ENCODE data around the gene FARS2.

The FARS2 gene

GRCh38 chr6:5388326-5388725 lies 127.0 kb downstream of the FARS2 start:
- no peaks in the 10 kb centered on the region for H3K27me3 ChIP-seq (ENCODE audit: insufficient read depth, low read length)
- no peak overlapping the region for H2AFZ ChIP-seq (ENCODE audit: low read depth, low read length)
- H3K9me3 ChIP-seq (ENCODE audit: low read length) = no peaks in the 10 kb centered on the region

GRCh38 chr6:5389086-5389745 lies 127.9 kb downstream of the FARS2 start:
- Histone ChIP-seq H3K4me1 (ENCODE audit: insufficient read depth, low read length) (peaks cover 14% of the 10 kb centered on the region), H3K27me3 (ENCODE audit: insufficient read depth, low read length) (no peaks in the 10 kb centered on the region), H3K4me3 (ENCODE audit: low read length) (no peak overlapping the region), H3K9me3 (ENCODE audit: low read length) (no peaks in the 10 kb centered on the region), H3K36me3 (ENCODE audit: insufficient read depth, low read length) (no peaks in the 10 kb centered on the region), H2AFZ (ENCODE audit: low read depth, low read length) (no peak overlapping the region)

More at GRCh38 chr6:5388326-5388725, 127.0 kb downstream of the FARS2 start:
- no peaks in the 10 kb centered on the region for H3K36me3 ChIP-seq (ENCODE audit: insufficient read depth, low read length)
- no peak overlapping the region for H3K4me3 ChIP-seq (ENCODE audit: low read length)
- H3K4me1 ChIP-seq (ENCODE audit: insufficient read depth, low read length) = peaks cover 16% of the 10 kb centered on the region

- Histone ChIP-seq H3K36me3 (ENCODE audit: insufficient read depth, low read length) (no peaks in the 10 kb centered on the region), H3K4me1 (ENCODE audit: insufficient read depth, low read length) (peaks cover 4% of the 10 kb centered on the region), H3K27me3 (ENCODE audit: insufficient read depth, low read length) (no peaks in the 10 kb centered on the region), H3K4me3 (ENCODE audit: low read length) (no peak overlapping the region), H2AFZ (ENCODE audit: low read depth, low read length) (no peak overlapping the region), H3K9me3 (ENCODE audit: low read length) (no peaks in the 10 kb centered on the region)
These were observed 128.9 kb downstream of the FARS2 start for GRCh38 chr6:5390177-5390576.

DNA sequence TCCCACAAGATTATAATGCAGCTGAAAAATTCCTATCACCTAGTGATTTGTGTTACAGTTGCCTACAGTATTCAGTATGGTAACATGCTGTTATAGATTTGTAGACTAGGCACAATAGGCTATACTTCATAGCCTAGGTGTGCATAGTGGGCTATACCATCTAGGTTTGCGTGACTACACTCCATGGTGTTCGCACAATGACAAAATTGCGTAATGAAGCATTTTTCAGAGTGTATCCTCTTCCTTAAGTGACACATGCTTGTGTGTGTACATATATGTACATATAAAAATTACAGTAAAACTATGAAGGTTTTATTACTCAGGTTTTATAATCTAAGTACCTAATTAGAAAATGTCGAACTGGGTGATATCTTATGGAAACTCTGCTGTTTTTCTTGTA lies 133.0 kb downstream of the FARS2 start:
- Histone ChIP-seq H3K4me3 (ENCODE audit: low read length) (no peak overlapping the region), H3K27me3 (ENCODE audit: insufficient read depth, low read length) (no peaks in the 10 kb centered on the region), H3K4me1 (ENCODE audit: insufficient read depth, low read length) (no peaks in the 10 kb centered on the region)

DNA sequence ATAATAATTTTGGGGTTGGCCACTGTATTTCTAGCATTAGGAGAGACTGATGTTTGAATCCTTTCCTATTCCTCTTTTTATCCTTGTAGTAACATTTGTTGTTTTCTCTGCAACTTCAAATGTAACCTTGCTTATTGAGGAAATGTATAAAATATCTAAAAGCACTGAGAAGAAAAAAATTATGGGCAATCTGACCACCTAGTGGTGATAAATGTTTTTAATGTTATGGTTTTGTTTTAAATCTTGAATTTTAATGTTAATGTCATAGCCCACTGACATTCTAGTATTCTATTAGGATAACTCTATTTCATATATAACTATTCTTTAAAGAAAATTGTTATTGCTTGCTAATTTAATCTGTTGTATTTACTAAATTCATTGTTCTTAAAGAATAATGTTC lies 134.4 kb downstream of the FARS2 start:
- no peaks in the 10 kb centered on the region for H3K4me1 ChIP-seq (ENCODE audit: insufficient read depth, low read length)
- H3K9me3 ChIP-seq (ENCODE audit: low read length) = no peaks in the 10 kb centered on the region
- no peak overlapping the region for H2AFZ ChIP-seq (ENCODE audit: low read depth, low read length)
- no peak overlapping the region for H3K4me3 ChIP-seq (ENCODE audit: low read length)
- no peaks in the 10 kb centered on the region for H3K36me3 ChIP-seq (ENCODE audit: insufficient read depth, low read length)
- no peaks in the 10 kb centered on the region for H3K27me3 ChIP-seq (ENCODE audit: insufficient read depth, low read length)

More for the DNA sequence above, 133.0 kb downstream of the FARS2 start:
- no peak overlapping the region for H2AFZ ChIP-seq (ENCODE audit: low read depth, low read length)
- no peaks in the 10 kb centered on the region for H3K36me3 ChIP-seq (ENCODE audit: insufficient read depth, low read length)
- no peaks in the 10 kb centered on the region for H3K9me3 ChIP-seq (ENCODE audit: low read length)

GRCh38 chr6:5398530-5398929 lies 137.2 kb downstream of the FARS2 start:
- Histone ChIP-seq H3K36me3 (ENCODE audit: insufficient read depth, low read length) (no peaks in the 10 kb centered on the region), H3K4me3 (ENCODE audit: low read length) (no peak overlapping the region), H3K27me3 (ENCODE audit: insufficient read depth, low read length) (no peaks in the 10 kb centered on the region), H3K9me3 (ENCODE audit: low read length) (no peaks in the 10 kb centered on the region), H3K4me1 (ENCODE audit: insufficient read depth, low read length) (no peaks in the 10 kb centered on the region), H2AFZ (ENCODE audit: low read depth, low read length) (no peak overlapping the region)

- Histone ChIP-seq H2AFZ (ENCODE audit: low read depth, low read length) (no peak overlapping the region), H3K4me3 (ENCODE audit: low read length) (no peak overlapping the region), H3K9me3 (ENCODE audit: low read length) (no peaks in the 10 kb centered on the region), H3K27me3 (ENCODE audit: insufficient read depth, low read length) (no peaks in the 10 kb centered on the region), H3K36me3 (ENCODE audit: insufficient read depth, low read length) (no peaks in the 10 kb centered on the region), H3K4me1 (ENCODE audit: insufficient read depth, low read length) (no peaks in the 10 kb centered on the region)
These were observed 138.1 kb downstream of the FARS2 start for GRCh38 chr6:5399391-5399790.

- Histone ChIP-seq H3K4me3 (ENCODE audit: low read length) (no peak overlapping the region), H3K9me3 (ENCODE audit: low read length) (peaks cover 4% of the 10 kb centered on the region), H2AFZ (ENCODE audit: low read depth, low read length) (no peak overlapping the region), H3K27me3 (ENCODE audit: insufficient read depth, low read length) (no peaks in the 10 kb centered on the region), H3K36me3 (ENCODE audit: insufficient read depth, low read length) (no peaks in the 10 kb centered on the region), H3K4me1 (ENCODE audit: insufficient read depth, low read length) (no peaks in the 10 kb centered on the region)
These were observed 140.8 kb downstream of the FARS2 start for GRCh38 chr6:5401845-5402738.

- no peaks in the 10 kb centered on the region for H3K4me1 ChIP-seq (ENCODE audit: insufficient read depth, low read length)
- H3K4me3 ChIP-seq (ENCODE audit: low read length) = no peak overlapping the region
- H3K9me3 ChIP-seq (ENCODE audit: low read length) = peaks cover 4% of the 10 kb centered on the region
- H2AFZ ChIP-seq (ENCODE audit: low read depth, low read length) = no peak overlapping the region
- no peaks in the 10 kb centered on the region for H3K27me3 ChIP-seq (ENCODE audit: insufficient read depth, low read length)
- H3K36me3 ChIP-seq (ENCODE audit: insufficient read depth, low read length) = no peaks in the 10 kb centered on the region
These were observed 141.8 kb downstream of the FARS2 start for GRCh38 chr6:5403076-5403475.

DNA sequence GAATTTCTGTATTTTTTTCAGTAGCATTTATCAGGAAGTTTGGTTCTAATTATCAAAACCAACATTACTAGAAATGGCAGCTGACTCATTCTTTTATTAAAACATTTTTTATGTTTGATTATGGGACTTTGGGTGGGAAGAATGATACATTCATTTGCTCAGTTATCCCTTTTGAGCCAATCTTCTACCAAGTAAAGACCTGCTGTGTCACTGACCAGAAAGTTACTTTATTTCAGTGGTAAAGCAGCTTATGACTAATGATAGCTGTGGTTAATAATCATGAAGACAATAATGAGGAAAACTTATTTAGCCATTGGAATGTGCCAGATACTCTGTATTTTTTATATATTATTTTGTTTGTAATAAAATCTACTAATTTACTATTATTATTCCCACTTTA lies 142.3 kb downstream of the FARS2 start:
- Histone ChIP-seq H3K36me3 (ENCODE audit: insufficient read depth, low read length) (no peaks in the 10 kb centered on the region), H3K9me3 (ENCODE audit: low read length) (peaks cover 4% of the 10 kb centered on the region)

DNA sequence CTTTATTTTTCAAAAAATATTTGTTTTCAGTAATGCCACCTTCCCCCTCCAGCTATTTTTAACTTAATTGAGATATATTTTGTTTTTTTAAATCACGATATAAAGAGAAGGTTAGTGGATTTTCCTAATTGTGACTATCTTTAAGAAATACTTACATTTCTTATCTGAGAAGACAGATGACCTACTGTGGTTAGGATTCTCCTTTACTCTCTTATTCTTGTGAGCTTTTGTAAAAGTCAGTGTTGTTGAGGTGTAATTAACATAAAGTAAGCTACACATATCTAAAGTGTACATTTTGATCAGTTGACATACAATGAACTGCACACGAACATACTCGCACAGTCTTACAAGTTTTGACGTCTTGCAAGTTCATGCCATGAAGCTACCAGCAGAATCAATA lies 144.7 kb downstream of the FARS2 start:
- Histone ChIP-seq H3K27me3 (ENCODE audit: insufficient read depth, low read length) (no peaks in the 10 kb centered on the region), H3K4me3 (ENCODE audit: low read length) (no peak overlapping the region), H3K36me3 (ENCODE audit: insufficient read depth, low read length) (no peaks in the 10 kb centered on the region), H3K9me3 (ENCODE audit: low read length) (peaks cover 4% of the 10 kb centered on the region), H3K4me1 (ENCODE audit: insufficient read depth, low read length) (no peaks in the 10 kb centered on the region), H2AFZ (ENCODE audit: low read depth, low read length) (no peak overlapping the region)

More for the DNA sequence above, 142.3 kb downstream of the FARS2 start:
- Histone ChIP-seq H3K27me3 (ENCODE audit: insufficient read depth, low read length) (no peaks in the 10 kb centered on the region), H2AFZ (ENCODE audit: low read depth, low read length) (no peak overlapping the region), H3K4me3 (ENCODE audit: low read length) (no peak overlapping the region), H3K4me1 (ENCODE audit: insufficient read depth, low read length) (no peaks in the 10 kb centered on the region)

- Histone ChIP-seq H3K36me3 (ENCODE audit: insufficient read depth, low read length) (no peaks in the 10 kb centered on the region), H3K9me3 (ENCODE audit: low read length) (no peaks in the 10 kb centered on the region), H3K4me3 (ENCODE audit: low read length) (no peak overlapping the region), H3K27me3 (ENCODE audit: insufficient read depth, low read length) (no peaks in the 10 kb centered on the region), H3K4me1 (ENCODE audit: insufficient read depth, low read length) (no peaks in the 10 kb centered on the region), H2AFZ (ENCODE audit: low read depth, low read length) (no peak overlapping the region)
These were observed 150.1 kb downstream of the FARS2 start for GRCh38 chr6:5411414-5411813.

GRCh38 chr6:5412017-5412416 lies 150.7 kb downstream of the FARS2 start:
- H3K27me3 ChIP-seq (ENCODE audit: insufficient read depth, low read length) = no peaks in the 10 kb centered on the region
- no peaks in the 10 kb centered on the region for H3K9me3 ChIP-seq (ENCODE audit: low read length)
- H3K36me3 ChIP-seq (ENCODE audit: insufficient read depth, low read length) = no peaks in the 10 kb centered on the region

More at GRCh38 chr6:5412017-5412416, 150.7 kb downstream of the FARS2 start:
- Histone ChIP-seq H2AFZ (ENCODE audit: low read depth, low read length) (no peak overlapping the region), H3K4me1 (ENCODE audit: insufficient read depth, low read length) (no peaks in the 10 kb centered on the region), H3K4me3 (ENCODE audit: low read length) (no peak overlapping the region)

Data from neuron (in vitro differentiated cells).